ENCODE data around the gene HSD17B1.
"Not testable (repeated sequence)": the region's sequence is repeated elsewhere in the genome, so short reads cannot be mapped to it uniquely, and the experiment has no call there.

Gene HSD17B1

GRCh38 chr17:42552736-42553135, at the start of gene HSD17B1:
Gene HSD17B1 (plus strand): TSS chr17:42552923. CDS start chr17:42552934, 11 bp downstream.
- DNase-seq: not testable (repeated sequence)

- no peak for DNase-seq
These were observed 49.8 kb upstream of the HSD17B1 start for GRCh38 chr17:42502926-42503325.

- no peak for DNase-seq
These were observed 45.1 kb upstream of the HSD17B1 start for GRCh38 chr17:42507671-42508070.

GRCh38 chr17:42508426-42509165, 44.1 kb upstream of the HSD17B1 start:
- no peak for DNase-seq

- no peak for DNase-seq
These were observed 43.3 kb upstream of the HSD17B1 start for GRCh38 chr17:42509409-42509808.

- DNase-seq: no peak
These were observed 42.9 kb upstream of the HSD17B1 start for GRCh38 chr17:42509841-42510240.

- DNase-seq: no peak
These were observed 40.5 kb upstream of the HSD17B1 start for GRCh38 chr17:42512246-42512645.

GRCh38 chr17:42512733-42513251, 39.9 kb upstream of the HSD17B1 start:
- no peak for DNase-seq

GRCh38 chr17:42513686-42514085, 39.0 kb upstream of the HSD17B1 start:
- DNase-seq: no peak

- no peak for DNase-seq
These were observed 38.4 kb upstream of the HSD17B1 start for GRCh38 chr17:42514279-42514678.

GRCh38 chr17:42514867-42515266, 37.9 kb upstream of the HSD17B1 start:
- DNase-seq: no peak

GRCh38 chr17:42517516-42517915, 35.2 kb upstream of the HSD17B1 start:
- peak; percentile 89 for DNase-seq

- DNase-seq: peak; percentile 69
These were observed 34.5 kb upstream of the HSD17B1 start for GRCh38 chr17:42518046-42518754.

- no peak for DNase-seq
These were observed 33.8 kb upstream of the HSD17B1 start for GRCh38 chr17:42518755-42519545.

- peak; percentile 99 for DNase-seq
These were observed 32.9 kb upstream of the HSD17B1 start for GRCh38 chr17:42519546-42520491.

GRCh38 chr17:42520540-42520951, 32.2 kb upstream of the HSD17B1 start:
- no peak for DNase-seq

- DNase-seq: peak; percentile 23
These were observed 31.7 kb upstream of the HSD17B1 start for GRCh38 chr17:42521036-42521435.

GRCh38 chr17:42521666-42522262, 31.0 kb upstream of the HSD17B1 start:
- no peak for DNase-seq

- no peak for DNase-seq
These were observed 30.4 kb upstream of the HSD17B1 start for GRCh38 chr17:42522263-42522790.

GRCh38 chr17:42522798-42523278, 29.9 kb upstream of the HSD17B1 start:
- DNase-seq: no peak

GRCh38 chr17:42525221-42525620, 27.5 kb upstream of the HSD17B1 start:
- peak; percentile 38 for DNase-seq
